Peyer's patch (tissue), 4 donors: ENCODE measurements around the gene TXK.

ENCODE experiments used
- POLR2A ChIP-seq, 2 donors: fragments of 450-650 bp; IDR thresholded peaks; one replicate each; pipeline ENCODE4 v1.5.1; 2017; ENCODE audit warnings: antibody characterized with exemption in 2 of 2, mild to moderate bottlenecking in 2 of 2, moderate library complexity in 2 of 2
- TF ChIP-seq, protein P1 (sequence below), 6 experiments: fragments of 450-650 bp in 4 of 6; fragments of 200-600 bp in 2 of 6; sonication (generic) in 1 of 6; IDR thresholded peaks; one replicate each; pipeline ENCODE4 v1.5.1; 2017 to 2019; ENCODE audit warnings: antibody characterized with exemption in 6 of 6, mild to moderate bottlenecking in 3 of 6, moderate library complexity in 1 of 6

DNA sequence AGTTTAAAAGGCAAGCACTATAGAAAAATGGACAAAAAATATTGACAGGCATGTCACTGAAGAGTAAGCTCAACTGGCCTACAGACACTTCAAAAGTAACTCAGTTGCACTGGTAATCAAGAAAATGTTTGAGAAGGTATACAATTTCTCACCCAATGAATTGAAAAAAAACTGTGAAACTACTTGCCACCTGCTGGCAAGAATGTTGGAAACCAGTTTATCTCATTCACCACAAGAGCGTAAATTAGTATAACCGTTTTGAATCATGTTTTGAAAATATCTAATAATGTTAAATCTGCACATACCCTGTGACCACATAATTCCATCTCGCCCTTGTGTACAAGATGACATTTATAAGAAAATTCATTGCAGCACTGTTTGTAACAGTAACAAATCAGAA is 31.7 kb downstream of the TXK start:
- TF ChIP-seq, protein P1, sequence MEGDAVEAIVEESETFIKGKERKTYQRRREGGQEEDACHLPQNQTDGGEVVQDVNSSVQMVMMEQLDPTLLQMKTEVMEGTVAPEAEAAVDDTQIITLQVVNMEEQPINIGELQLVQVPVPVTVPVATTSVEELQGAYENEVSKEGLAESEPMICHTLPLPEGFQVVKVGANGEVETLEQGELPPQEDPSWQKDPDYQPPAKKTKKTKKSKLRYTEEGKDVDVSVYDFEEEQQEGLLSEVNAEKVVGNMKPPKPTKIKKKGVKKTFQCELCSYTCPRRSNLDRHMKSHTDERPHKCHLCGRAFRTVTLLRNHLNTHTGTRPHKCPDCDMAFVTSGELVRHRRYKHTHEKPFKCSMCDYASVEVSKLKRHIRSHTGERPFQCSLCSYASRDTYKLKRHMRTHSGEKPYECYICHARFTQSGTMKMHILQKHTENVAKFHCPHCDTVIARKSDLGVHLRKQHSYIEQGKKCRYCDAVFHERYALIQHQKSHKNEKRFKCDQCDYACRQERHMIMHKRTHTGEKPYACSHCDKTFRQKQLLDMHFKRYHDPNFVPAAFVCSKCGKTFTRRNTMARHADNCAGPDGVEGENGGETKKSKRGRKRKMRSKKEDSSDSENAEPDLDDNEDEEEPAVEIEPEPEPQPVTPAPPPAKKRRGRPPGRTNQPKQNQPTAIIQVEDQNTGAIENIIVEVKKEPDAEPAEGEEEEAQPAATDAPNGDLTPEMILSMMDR (IDR thresholded peaks at IDR 0.05), result peak in 2 of 6 experiments; percentile 2 to 6
- TF ChIP-seq POLR2A (IDR thresholded peaks at IDR 0.05), result no peak
